HG03280 (cell line): ENCODE data around the gene ARID5A.
A peak's percentile ranks its signal among the peaks of the same experiment; 100 is the strongest.
"Not testable (repeated sequence)": the region's sequence is repeated elsewhere in the genome, so short reads cannot be mapped to it uniquely, and the experiment has no call there.

ENCODE experiments used
- ATAC-seq: cut with Tn5 transposase; IDR thresholded peaks from one replicate; pipeline ENCODE4 v1.9.1; 2021; ENCODE audit warnings: mild to moderate bottlenecking, moderate library complexity; ENCODE audit not compliant: unreplicated experiment

The ARID5A gene

GRCh38 chr2:96554293-96555145 lies 18.0 kb downstream of the ARID5A start:
- ATAC-seq: peak; percentile 61

DNA sequence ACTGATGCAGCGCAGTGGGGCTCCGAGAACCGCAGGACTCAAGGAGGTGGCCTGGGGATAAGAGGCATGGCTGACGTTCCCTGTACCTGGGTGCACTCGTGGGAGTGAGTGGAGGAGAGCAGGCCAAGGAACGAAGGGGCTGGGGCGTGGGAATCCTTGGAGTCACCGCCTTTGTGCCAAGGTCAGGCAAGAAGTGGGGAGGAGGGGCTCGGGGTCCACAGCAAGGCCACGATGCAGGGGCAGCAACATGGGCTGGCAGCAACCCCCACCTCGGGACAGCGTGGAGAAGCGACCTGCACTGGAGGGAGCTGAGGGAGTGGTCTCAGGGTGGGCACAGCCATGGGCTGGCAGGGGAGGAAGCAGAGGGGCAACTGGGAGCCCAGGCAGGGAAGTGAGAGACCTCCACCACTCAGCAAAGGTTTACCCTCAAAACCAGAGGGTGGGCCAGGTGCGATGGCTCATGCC lies 18.6 kb downstream of the ARID5A start:
- no peak for ATAC-seq

DNA sequence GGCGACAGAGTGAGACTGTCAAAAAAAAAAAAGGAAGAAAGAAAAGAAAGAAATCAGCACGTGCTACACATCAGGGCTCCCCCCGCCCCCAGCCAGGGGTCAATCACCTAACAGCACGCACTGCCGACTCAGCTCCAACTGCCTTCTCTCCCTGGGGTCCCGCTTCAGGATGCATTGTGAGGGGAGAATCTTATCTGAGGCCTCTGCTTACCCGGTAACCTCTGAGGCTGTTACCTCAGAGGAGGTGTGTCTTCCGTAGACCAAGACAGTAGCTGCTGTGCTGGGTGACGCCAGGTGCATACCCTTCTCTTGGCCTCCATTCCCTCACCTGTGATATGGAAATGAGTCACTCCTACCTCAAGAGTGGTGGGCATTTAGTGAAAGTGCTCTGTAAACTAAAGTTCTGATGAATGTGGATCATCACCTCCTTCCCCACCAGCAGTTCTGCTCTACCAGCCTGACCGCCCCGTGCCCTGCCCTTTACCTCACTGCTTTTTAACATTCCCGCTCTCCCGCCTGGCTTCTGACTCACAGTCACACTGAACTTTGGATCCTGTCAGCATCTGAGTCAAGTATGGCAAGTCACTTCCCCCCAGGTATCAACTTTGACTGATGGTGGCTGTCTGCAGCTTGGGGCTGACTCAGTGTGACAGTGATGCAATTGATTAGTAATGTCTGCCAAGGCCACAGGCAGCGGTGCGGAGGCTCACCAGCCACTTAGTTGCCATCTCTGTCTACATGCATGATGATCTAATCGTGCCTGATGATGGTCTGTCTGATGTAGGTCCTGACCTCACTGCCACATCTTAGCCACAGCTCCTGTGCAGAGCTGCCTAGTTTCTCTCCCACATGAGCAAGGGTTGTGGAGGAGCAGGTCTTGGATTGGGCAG lies 20.1 kb downstream of the ARID5A start:
- no peak for ATAC-seq

- ATAC-seq: not testable (repeated sequence)
Measured at GRCh38 chr2:96557421-96557820, 20.9 kb downstream of the ARID5A start.

DNA sequence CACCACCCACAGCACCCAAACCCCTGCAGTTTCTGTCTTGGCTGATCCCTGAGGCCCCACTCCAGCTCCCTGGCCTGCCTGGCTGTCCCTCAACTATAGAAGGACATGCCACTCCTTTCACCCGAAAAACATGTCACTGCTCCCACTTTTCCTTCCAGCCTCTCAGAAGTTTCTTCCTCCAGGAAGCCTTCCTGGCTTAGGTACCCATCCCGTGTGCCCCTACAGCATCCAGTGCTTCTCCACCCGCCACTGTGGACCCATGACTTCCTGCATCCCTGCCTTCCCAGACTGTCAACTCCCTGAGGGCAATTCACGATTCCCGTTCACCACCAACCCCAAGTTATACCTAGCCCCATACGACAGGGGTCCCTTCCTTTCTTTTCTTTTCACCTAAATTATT lies 21.5 kb downstream of the ARID5A start:
- no peak for ATAC-seq

- ATAC-seq: no peak
Measured at GRCh38 chr2:96558485-96558884, 21.9 kb downstream of the ARID5A start.

- no peak for ATAC-seq
Measured at GRCh38 chr2:96564026-96564425, 27.5 kb downstream of the ARID5A start.

DNA sequence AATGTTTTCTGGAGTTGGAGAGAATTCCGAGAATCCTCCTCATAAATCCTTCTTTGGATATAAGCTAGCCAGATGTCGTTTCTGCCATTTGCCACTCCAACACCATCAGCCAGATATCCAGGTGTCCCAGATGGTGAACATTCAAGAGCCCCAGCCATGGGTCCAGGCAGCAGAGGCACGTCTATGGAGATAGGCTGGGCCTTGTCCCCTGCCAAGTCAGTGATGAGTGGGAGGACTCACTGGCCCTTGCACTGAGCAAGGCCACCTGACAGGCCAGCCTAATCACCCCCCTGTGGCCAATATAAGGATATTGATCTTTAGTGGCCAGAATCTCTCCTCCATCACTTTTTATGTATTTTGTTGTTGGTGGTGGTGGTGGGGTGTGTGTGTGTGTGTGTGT lies 28.0 kb downstream of the ARID5A start:
- ATAC-seq: no peak

DNA sequence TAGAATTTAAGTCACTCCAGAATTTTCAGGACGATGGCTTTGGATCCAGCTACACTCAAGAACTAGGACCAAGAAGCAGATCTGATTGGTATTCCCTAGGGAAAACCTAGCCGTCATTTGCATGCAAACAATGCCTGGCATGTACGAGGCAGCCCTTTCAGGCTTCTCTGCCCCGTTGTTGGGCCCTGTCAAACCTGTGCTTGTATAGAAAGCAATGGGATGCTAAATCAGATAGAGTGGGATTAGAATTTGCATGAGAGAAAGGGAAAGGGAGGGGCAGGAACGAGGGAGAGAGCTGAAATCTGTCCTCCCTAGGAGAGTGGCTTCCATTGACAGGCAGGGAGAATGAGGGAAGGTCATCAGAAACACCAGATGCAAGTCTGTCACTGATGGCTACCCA lies 28.6 kb downstream of the ARID5A start:
- ATAC-seq: no peak

DNA sequence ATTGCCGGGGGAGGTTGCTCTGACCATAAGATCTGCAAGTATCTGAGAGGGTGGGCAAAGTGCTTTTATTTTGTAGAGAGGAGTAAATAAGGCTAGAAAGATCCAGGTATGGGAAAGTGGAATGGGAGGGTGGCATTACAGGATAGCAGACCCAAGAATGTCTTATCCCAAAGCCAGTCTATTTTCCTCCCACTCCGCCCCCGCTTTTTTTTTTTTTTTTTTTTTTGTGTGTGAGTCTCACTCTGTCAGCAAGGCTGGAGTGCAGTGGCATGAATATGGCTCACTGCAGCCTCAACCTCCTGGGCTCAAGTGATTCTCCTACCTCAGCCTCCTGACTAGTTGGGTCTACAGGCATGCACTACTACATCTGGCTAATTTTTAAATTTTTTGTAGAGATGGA lies 31.5 kb downstream of the ARID5A start:
- no peak for ATAC-seq

DNA sequence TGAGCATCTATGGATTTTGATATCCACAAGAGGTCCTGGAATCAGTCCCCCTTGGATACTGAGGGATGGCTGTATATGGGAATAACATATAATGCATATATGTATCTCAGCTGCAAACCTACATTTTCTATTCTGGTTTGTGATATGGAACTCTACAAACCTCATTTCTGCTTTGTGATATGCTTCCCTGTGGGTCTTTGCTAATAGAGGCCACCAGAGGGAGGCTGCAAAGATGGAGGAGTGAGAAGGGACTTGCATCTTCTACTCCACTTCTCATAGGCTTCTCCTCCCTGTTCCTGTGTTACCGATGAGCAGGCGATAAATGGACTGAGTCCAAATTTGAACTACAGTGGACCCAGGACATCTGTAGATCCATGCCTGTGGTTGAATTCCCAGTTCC lies 37.8 kb downstream of the ARID5A start:
- ATAC-seq: no peak

GRCh38 chr2:96575785-96576456 lies 39.4 kb downstream of the ARID5A start:
- ATAC-seq: no peak

- ATAC-seq: no peak
Measured at GRCh38 chr2:96577501-96577900, 40.9 kb downstream of the ARID5A start.

- ATAC-seq: no peak
Measured at GRCh38 chr2:96578731-96579130, 42.2 kb downstream of the ARID5A start.

GRCh38 chr2:96579422-96579821 lies 42.9 kb downstream of the ARID5A start:
- no peak for ATAC-seq

DNA sequence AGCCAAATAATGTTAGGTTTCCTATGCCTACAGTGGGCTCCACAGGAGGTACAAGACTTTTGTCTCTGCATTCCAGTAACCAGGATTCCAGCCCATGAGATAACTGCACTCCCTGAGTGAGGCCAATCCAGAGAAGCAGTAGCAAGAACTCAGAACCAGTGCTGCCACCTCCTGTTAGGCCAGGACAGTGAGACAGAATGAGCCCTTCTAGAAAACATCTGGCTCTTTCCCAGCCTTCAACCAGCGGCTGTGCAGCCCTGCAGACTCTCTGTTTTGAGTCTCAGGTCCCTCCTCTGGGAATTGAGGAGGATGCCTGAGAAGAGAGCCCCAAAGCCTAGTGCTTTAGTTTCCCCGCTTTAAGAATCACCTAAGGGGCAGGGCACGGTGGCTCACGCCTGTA lies 44.2 kb downstream of the ARID5A start:
- no peak for ATAC-seq

GRCh38 chr2:96584017-96584416 lies 47.5 kb downstream of the ARID5A start:
- ATAC-seq: no peak

DNA sequence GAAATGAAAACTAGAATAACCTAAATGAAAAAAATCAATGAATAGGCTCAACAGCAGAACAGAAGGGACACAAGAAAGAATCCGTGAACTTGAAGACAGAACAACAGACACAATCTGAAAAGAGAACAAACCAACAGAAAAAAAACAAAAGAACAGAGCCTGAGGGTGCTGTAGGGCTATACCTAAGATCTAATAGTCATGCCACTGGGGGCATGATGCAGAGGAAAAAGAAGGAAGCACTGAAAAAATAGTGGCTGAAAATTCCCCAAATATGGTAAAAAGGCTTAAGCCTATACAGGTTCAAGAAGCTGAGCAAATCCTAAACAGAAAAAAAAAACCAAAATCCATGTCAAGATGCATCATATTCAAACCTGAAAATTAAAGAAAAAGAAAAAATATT lies 51.3 kb downstream of the ARID5A start:
- no peak for ATAC-seq

GRCh38 chr2:96591054-96591453 lies 54.5 kb downstream of the ARID5A start:
- ATAC-seq: no peak

DNA sequence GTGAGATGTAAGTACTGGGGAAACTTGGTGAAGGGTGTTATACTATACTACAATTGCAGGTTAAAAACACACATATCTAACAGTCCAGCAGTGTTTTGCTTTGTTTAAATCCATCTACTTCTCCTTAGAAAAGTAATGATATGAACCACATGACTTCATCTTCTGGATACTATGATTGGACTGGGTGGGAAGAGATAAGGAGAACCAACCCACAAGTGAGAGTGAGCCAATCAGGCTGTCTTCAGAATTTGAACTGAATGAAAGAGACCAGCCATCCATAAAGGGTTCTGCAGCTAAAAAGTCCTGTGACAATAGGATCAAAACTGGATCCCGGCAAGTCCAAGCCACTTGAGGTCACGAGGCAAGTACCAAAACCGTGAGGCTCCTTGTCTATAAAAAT lies 54.9 kb downstream of the ARID5A start:
- ATAC-seq: no peak

- no peak for ATAC-seq
Measured at GRCh38 chr2:96594282-96594681, 57.7 kb downstream of the ARID5A start.
